Bronchial epithelial cell (primary cell): ENCODE data around the gene CHFR. TPM values are rescaled to one million over a fixed set of nuclear protein-coding genes. Genes with fewer than 3 reads are reported as not detected.

Source experiments
- DNase-seq: peaks from one replicate; pipeline ENCODE4 v3.0.0-alpha.2; 2010; ENCODE audit warnings: low read depth
- FAIRE-seq: peaks from 2 replicates; lab custom pipeline; 2011; peaks lifted over from hg19 to GRCh38; lab: Jason Lieb, UNC
- H3K27me3 ChIP-seq: 2 replicates; pipeline ENCODE4 v1.5.1; 2011; ENCODE audit warnings: low read length; ENCODE audit not compliant: control insufficient read depth, insufficient read depth
- H3K36me3 ChIP-seq: 2 replicates; pipeline ENCODE4 v1.5.1; 2011; ENCODE audit warnings: low read length; ENCODE audit not compliant: control insufficient read depth, insufficient read depth
- H3K4me3 ChIP-seq: 2 replicates; pipeline ENCODE4 v1.5.1; 2011; ENCODE audit warnings: mild to moderate bottlenecking, low read depth, low read length, control low read depth
- total RNA-seq: library from RNA; depleted of rRNA; stranded (reverse); fragments of >200 nt; gene quantifications from 2 replicates; pipeline ENCODE4 v1.2.1, GENCODE V29; 2014
- TF ChIP-seq, protein P1 (sequence below): IDR thresholded peaks from 2 replicates; pipeline ENCODE4 v1.5.1; 2011; ENCODE audit warnings: mild to moderate bottlenecking, moderate library complexity, low read length, control low read depth, inconsistent platforms; ENCODE audit not compliant: insufficient read depth, severe bottlenecking

CHFR gene
- total RNA-seq, 1 donor from 2014 or later: 33.4 TPM

DNA sequence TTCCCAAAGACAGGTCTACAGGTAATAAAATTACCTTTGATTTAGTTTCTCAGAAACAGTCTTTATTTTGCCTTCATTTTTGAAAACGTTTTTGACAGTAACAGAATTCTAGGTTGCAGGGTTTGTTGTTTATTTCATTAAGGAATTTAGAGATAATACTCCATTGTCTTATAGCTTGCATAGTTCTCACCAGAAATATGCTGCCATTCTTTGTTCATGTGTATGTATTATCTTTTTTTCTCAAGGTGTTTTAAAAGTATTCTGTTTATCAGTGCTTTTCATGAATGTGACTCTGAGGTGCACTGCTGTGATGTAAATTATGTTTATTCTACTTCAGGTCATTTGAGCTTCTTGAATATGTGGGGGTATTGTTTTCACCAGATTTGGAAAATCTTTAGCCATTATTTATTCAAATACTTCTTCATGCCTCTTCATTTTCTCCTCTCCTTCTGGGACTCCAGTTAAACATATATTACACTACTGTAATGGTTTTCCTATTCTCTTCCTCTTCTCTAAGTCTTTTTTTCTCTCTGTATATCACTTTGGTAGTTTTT is 36.0 kb upstream of the CHFR start:
- DNase-seq: no peak
- Histone ChIP-seq H3K4me3 (no peak overlapping the region), H3K27me3 (no peaks in the 10 kb centered on the region), H3K36me3 (peaks cover 2% of the 10 kb centered on the region)
- TF ChIP-seq, protein P1, sequence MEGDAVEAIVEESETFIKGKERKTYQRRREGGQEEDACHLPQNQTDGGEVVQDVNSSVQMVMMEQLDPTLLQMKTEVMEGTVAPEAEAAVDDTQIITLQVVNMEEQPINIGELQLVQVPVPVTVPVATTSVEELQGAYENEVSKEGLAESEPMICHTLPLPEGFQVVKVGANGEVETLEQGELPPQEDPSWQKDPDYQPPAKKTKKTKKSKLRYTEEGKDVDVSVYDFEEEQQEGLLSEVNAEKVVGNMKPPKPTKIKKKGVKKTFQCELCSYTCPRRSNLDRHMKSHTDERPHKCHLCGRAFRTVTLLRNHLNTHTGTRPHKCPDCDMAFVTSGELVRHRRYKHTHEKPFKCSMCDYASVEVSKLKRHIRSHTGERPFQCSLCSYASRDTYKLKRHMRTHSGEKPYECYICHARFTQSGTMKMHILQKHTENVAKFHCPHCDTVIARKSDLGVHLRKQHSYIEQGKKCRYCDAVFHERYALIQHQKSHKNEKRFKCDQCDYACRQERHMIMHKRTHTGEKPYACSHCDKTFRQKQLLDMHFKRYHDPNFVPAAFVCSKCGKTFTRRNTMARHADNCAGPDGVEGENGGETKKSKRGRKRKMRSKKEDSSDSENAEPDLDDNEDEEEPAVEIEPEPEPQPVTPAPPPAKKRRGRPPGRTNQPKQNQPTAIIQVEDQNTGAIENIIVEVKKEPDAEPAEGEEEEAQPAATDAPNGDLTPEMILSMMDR: no peak
- FAIRE-seq: no peak

DNA sequence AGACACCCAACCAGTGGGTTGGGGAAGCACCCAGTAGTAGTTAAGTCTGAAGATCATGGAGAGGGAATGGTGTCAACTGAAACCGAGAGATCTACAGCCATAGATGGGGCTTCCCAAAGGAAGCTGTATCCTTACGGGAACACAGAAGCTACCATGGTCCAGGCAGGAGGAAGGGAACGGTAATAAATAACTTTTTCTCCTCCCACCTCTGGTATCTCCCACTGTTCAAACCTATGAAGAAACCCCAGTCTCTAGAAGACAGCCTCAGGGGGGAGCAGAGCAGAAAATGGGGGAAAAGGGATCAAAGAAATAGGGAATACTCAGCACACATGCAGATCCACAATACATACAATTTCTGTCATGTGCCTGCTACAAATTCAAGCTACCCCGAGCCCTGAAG is 35.3 kb upstream of the CHFR start:
- DNase-seq (no peak), FAIRE-seq (no peak)
- Histone ChIP-seq H3K4me3 (no peak overlapping the region), H3K27me3 (no peaks in the 10 kb centered on the region), H3K36me3 (peaks cover 2% of the 10 kb centered on the region)
- TF ChIP-seq, protein P1: no peak

DNA sequence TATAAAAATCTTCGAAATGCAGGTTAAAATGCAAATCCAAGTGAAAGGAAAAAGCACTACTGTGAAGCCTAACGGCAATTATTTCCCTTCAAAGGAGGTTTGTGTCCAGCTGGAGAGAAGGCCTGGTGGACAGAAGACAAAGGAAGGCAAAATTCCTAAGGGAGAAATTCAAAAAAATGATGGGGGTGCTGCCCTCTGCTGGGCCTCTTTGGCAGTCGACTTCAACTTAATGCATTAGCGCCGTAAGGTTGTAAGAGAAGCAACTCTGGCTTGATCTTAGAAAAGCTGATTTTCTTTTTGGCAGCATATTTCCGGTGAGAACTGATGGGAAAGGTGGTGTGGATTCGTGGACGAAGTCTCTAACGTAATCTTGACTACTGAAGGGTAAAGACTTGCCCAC is 34.3 kb upstream of the CHFR start:
- no peak for DNase-seq
- H3K36me3 ChIP-seq: peaks cover 2% of the 10 kb centered on the region
- no peak for FAIRE-seq
- H3K27me3 ChIP-seq: no peaks in the 10 kb centered on the region
- TF ChIP-seq, protein P1: no peak
- H3K4me3 ChIP-seq: no peak overlapping the region

DNA sequence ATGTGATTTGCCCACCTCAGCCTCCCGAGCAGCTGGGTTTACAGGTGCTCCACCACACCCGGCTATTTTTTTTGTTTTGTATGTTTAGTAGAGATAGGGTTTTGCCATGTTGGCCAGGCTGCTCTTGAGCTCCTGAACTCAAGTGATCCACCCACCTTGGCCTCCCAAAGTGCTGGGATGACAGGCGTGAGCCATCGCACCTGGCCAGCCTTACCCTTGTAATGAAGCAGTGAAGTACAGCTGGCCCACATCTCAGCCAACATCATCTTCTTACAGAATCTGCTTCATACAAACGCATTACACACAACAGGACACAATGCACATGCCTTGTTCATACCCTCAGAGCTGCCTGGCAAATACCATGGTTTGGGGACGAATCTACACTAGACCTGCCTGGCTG is 31.3 kb upstream of the CHFR start:
- H3K4me3 ChIP-seq: no peak overlapping the region
- no peaks in the 10 kb centered on the region for H3K36me3 ChIP-seq
- no peaks in the 10 kb centered on the region for H3K27me3 ChIP-seq
- TF ChIP-seq, protein P1: no peak
- no peak for DNase-seq
- FAIRE-seq: peak; percentile 40

DNA sequence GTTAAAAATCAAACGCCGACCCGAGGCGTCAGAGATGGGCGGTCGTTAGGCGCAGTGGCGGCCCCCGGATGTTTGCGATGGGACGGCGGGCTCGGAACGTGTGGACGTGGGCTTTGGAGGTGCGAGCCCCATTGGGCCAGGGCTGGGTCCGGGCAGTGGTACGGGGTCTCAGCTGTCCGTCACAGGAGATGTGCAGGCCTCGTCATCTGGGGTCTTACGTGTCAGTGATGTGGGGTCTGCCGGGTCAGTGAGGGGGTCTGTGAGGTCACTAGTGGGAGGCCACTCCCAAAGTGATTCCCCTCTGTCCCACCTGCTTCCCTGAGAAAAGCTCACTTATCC is 21.6 kb upstream of the CHFR start:
- Histone ChIP-seq H3K27me3 (no peaks in the 10 kb centered on the region), H3K4me3 (peak overlapping the region; percentile 66), H3K36me3 (no peaks in the 10 kb centered on the region)
- FAIRE-seq: no peak
- no peak for DNase-seq
- TF ChIP-seq, protein P1: no peak
